ENCODE measurements around the gene CLK3. TPM values are rescaled to one million over a fixed set of nuclear protein-coding genes. Genes with fewer than 3 reads are reported as not detected.

The CLK3 gene
- polyA plus RNA-seq, 1 experiment, result 58.3 TPM

DNA sequence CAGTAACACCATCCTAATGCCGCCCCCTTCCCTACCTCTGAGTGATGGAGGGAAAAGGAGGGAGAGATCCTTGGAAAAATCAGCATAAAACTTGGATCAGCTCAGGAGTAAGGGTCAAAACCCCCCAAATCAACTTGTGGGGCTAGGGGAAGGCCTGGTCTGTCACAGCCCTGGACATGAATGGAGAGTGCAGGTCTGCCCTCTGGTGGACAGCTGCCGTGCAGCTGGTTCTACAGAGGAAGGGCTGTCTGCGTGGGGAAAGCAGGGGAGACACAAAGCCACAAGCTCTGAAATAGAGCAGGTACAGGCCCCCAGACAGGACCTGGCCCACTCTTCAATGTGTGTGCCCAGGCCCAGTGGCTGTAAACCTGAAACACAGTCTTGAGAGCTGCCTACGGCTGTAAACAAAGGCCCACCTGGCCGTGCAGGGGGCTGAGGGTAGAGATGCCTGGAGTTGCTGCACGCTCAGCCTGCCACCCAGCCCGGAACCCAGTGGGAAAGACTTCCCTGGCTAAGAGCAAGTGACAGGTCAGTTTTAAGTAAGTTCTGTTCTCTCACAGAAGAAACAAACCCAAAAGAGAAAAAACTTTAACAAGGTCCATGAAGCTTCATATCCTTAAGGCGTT is 16.4 kb downstream of the CLK3 start:
- Histone ChIP-seq H3K4me3 (ENCODE audit: low read depth, low read length) (no peak overlapping the region), H3K36me3 (ENCODE audit: control insufficient read depth, insufficient read depth, low read length) (peaks cover 36% of the 10 kb centered on the region), H3K27me3 (ENCODE audit: control insufficient read depth, insufficient read depth, low read length) (no peaks in the 10 kb centered on the region)
- TF ChIP-seq, protein P1, sequence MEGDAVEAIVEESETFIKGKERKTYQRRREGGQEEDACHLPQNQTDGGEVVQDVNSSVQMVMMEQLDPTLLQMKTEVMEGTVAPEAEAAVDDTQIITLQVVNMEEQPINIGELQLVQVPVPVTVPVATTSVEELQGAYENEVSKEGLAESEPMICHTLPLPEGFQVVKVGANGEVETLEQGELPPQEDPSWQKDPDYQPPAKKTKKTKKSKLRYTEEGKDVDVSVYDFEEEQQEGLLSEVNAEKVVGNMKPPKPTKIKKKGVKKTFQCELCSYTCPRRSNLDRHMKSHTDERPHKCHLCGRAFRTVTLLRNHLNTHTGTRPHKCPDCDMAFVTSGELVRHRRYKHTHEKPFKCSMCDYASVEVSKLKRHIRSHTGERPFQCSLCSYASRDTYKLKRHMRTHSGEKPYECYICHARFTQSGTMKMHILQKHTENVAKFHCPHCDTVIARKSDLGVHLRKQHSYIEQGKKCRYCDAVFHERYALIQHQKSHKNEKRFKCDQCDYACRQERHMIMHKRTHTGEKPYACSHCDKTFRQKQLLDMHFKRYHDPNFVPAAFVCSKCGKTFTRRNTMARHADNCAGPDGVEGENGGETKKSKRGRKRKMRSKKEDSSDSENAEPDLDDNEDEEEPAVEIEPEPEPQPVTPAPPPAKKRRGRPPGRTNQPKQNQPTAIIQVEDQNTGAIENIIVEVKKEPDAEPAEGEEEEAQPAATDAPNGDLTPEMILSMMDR (IDR thresholded peaks at IDR 0.05; ENCODE audit: insufficient read depth, low read depth, low read length), result peak; percentile 96
- CTCF ChIA-PET, result interaction anchor here (0.6 to 22.3 kb wide), 29 partner anchors 9 to 318 kb away, joined by 3 to 563 read pairs (median 4); partner anchors contain the start of genes CLK3, CSK, CYP11A1 and UBL7
- DNase-seq (ENCODE audit: low read depth), result no peak
- POLR2A ChIA-PET, result no interaction called here

DNA sequence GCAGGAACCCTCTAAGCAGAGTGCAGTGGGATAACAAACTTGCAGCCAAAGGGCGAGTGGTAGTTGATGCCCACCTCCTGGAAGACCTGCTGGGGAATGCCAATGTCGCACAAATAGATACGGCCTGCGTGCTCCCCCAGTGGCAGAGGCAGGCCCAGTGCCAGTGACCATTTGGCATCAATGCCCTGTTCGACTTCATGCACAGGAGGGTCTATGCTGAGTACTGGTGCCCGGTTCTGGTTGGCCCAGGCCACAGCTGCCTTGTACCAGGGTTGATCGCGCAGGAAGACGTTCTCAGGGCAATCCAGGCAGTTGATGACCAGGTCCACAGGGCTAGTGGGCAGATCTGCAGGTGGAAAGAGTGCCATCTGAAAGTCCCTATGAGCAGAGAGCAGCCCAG is 17.0 kb downstream of the CLK3 start:
- Histone ChIP-seq H3K27me3 (ENCODE audit: control insufficient read depth, insufficient read depth, low read length) (no peaks in the 10 kb centered on the region), H3K36me3 (ENCODE audit: control insufficient read depth, insufficient read depth, low read length) (peaks cover 34% of the 10 kb centered on the region), H3K4me3 (ENCODE audit: low read depth, low read length) (no peak overlapping the region)
- no peak for DNase-seq (ENCODE audit: low read depth)
- ChIA-PET CTCF (interaction anchor here (0.6 to 22.3 kb wide), 21 partner anchors 8 to 317 kb away, joined by 3 to 563 read pairs (median 10); partner anchors contain the start of genes CLK3, CSK and CYP11A1), POLR2A (no interaction called here)
- TF ChIP-seq, protein P1 (IDR thresholded peaks at IDR 0.05; ENCODE audit: insufficient read depth, low read depth, low read length), result no peak

DNA sequence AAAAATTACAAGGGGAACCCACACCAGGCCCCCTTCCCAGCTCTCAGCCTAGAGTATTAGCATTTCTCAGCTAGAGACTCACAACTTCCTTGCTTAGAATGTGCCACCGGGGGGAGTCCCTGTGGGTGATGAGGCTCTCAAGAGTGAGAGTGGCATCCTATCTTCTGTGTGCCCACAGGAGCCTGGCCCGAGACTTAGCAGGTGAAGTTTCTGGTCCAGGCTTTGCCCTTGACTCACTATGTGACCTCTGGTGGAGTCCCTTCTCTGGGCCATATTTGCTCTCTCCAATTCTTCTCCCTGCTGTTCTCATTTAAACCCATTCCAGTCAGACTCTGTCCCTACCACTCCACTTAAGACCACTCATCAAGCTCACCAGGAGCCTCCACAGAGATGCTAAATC is 18.1 kb downstream of the CLK3 start:
- ChIA-PET POLR2A (interaction anchor here (0.6 kb wide), 1 partner anchor 87 kb away, joined by 3 read pairs; no protein-coding TSS in a partner anchor), CTCF (interaction anchor here (0.6 to 22.3 kb wide), 12 partner anchors 9 to 468 kb away, joined by 3 to 563 read pairs (median 16); partner anchors contain the start of genes CLK3, CSK and CYP11A1)
- TF ChIP-seq, protein P1 (IDR thresholded peaks at IDR 0.05; ENCODE audit: insufficient read depth, low read depth, low read length), result no peak
- H3K27me3 ChIP-seq (ENCODE audit: control insufficient read depth, insufficient read depth, low read length), result no peaks in the 10 kb centered on the region
- peaks cover 29% of the 10 kb centered on the region for H3K36me3 ChIP-seq (ENCODE audit: control insufficient read depth, insufficient read depth, low read length)
- no peak for DNase-seq (ENCODE audit: low read depth)
- no peak overlapping the region for H3K4me3 ChIP-seq (ENCODE audit: low read depth, low read length)

DNA sequence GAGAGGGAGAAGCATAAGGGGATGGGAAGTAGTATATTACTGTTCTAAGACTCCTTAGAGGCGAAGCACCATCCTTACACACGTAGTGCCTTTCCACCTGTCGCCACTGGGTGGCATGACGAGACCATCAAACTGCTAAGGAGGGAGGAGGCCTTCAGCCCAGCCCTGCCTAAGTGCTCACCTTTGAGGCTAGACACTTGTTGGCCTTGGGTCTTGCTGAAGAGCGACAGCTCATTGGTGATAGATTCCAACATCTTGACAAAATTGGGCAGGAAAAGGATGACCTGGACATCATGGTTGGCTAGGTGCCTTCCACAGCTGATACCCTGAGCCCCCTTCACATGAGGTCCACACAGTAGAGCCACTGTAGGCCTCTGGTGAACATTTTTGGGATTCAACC is 19.6 kb downstream of the CLK3 start:
- ChIA-PET CTCF (interaction anchor here (0.5 to 22.3 kb wide), 26 partner anchors 9 to 1308 kb away, joined by 3 to 563 read pairs (median 4); partner anchors contain the start of genes CLK3, CSK and CYP11A1), POLR2A (no interaction called here)
- H3K27me3 ChIP-seq (ENCODE audit: control insufficient read depth, insufficient read depth, low read length), result no peaks in the 10 kb centered on the region
- peaks cover 28% of the 10 kb centered on the region for H3K36me3 ChIP-seq (ENCODE audit: control insufficient read depth, insufficient read depth, low read length)
- TF ChIP-seq, protein P1 (IDR thresholded peaks at IDR 0.05; ENCODE audit: insufficient read depth, low read depth, low read length), result peak; percentile 84
- no peak for DNase-seq (ENCODE audit: low read depth)
- H3K4me3 ChIP-seq (ENCODE audit: low read depth, low read length), result no peak overlapping the region

DNA sequence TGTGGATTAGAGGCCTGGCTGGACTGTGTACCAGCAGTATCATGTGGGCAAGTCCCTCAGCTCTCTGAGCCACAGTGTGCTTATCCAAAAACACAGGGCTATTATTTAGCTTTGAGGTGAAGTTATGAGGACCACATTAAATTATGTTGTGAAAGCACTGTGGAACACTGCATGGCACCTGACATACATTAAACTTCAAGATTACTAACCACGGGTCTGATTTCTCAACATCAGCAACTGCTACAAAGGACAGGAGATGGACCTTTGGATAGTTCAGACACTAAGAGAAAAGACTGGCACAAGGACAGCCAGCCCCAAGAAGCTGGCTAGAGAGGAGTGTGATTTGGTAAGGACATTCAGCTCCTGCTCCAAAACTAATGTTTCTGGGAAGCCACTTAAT is 21.3 kb downstream of the CLK3 start:
- TF ChIP-seq, protein P1 (IDR thresholded peaks at IDR 0.05; ENCODE audit: insufficient read depth, low read depth, low read length), result no peak
- no peak for DNase-seq (ENCODE audit: low read depth)
- Histone ChIP-seq H3K36me3 (ENCODE audit: control insufficient read depth, insufficient read depth, low read length) (peaks cover 32% of the 10 kb centered on the region), H3K27me3 (ENCODE audit: control insufficient read depth, insufficient read depth, low read length) (no peaks in the 10 kb centered on the region), H3K4me3 (ENCODE audit: low read depth, low read length) (no peak overlapping the region)
- ChIA-PET POLR2A (interaction anchor here (0.6 kb wide), 1 partner anchor 103 kb away, joined by 3 read pairs; no protein-coding TSS in a partner anchor), CTCF (interaction anchor here (1.4 to 22.3 kb wide), 7 partner anchors 8 to 263 kb away, joined by 3 to 563 read pairs (median 21); partner anchors contain the start of genes CLK3 and CSK)

Measured in BJ (cell line).